ENCODE data around the gene STK32C.
A peak's percentile ranks its signal among the peaks of the same experiment; 100 is the strongest.
"Not testable (repeated sequence)": the region's sequence is repeated elsewhere in the genome, so short reads cannot be mapped to it uniquely, and the experiment has no call there.

The STK32C gene

GRCh38 chr10:132279873-132280645 lies 27.7 kb downstream of the STK32C start:
- no peak for DNase-seq

GRCh38 chr10:132277311-132277741 lies 30.4 kb downstream of the STK32C start:
- DNase-seq, result no peak

- no peak for DNase-seq
Measured at GRCh38 chr10:132276706-132277105, 31.0 kb downstream of the STK32C start.

GRCh38 chr10:132276179-132276675 lies 31.5 kb downstream of the STK32C start:
- DNase-seq, result no peak

GRCh38 chr10:132275426-132276178 lies 32.1 kb downstream of the STK32C start:
- DNase-seq, result no peak

- no peak for DNase-seq
Measured at GRCh38 chr10:132274986-132275385, 32.8 kb downstream of the STK32C start.

- DNase-seq, result no peak
Measured at GRCh38 chr10:132274581-132274980, 33.2 kb downstream of the STK32C start.

GRCh38 chr10:132273966-132274365 lies 33.8 kb downstream of the STK32C start:
- no peak for DNase-seq

GRCh38 chr10:132273304-132273944 lies 34.3 kb downstream of the STK32C start:
- no peak for DNase-seq

- DNase-seq, result no peak
Measured at GRCh38 chr10:132272231-132272971, 35.3 kb downstream of the STK32C start.

GRCh38 chr10:132271458-132272230 lies 36.1 kb downstream of the STK32C start:
- DNase-seq, result no peak

- no peak for DNase-seq
Measured at GRCh38 chr10:132270721-132271457, 36.9 kb downstream of the STK32C start.

GRCh38 chr10:132270256-132270655 lies 37.5 kb downstream of the STK32C start:
- DNase-seq, result no peak

GRCh38 chr10:132269266-132270230 lies 38.2 kb downstream of the STK32C start:
- DNase-seq, result no peak

GRCh38 chr10:132267916-132268315 lies 39.8 kb downstream of the STK32C start:
- not testable (repeated sequence) for DNase-seq

GRCh38 chr10:132266594-132267161 lies 41.1 kb downstream of the STK32C start:
- peak; percentile 63 for DNase-seq

- peak; percentile 81 for DNase-seq
Measured at GRCh38 chr10:132265890-132266496, 41.8 kb downstream of the STK32C start.

- DNase-seq, result peak; percentile 69
Measured at GRCh38 chr10:132264966-132265889, 42.5 kb downstream of the STK32C start.
